ENCODE measurements around the gene SEPTIN12. TPM values are rescaled to one million over a fixed set of nuclear protein-coding genes. Genes with fewer than 3 reads are reported as not detected.
"Not testable (repeated sequence)": the region's sequence is repeated elsewhere in the genome, so short reads cannot be mapped to it uniquely, and the experiment has no call there.

Gene SEPTIN12
- total and polyA plus RNA-seq, 3 donors from 2014 or later, result 61.0 to 310 (median 68.1) TPM

- Histone ChIP-seq H3K27ac (no peak overlapping the region), H3K4me3 (no peak overlapping the region), H3K36me3 (ENCODE audit: low read depth, missing control alignments) (no peaks in the 10 kb centered on the region), H3K4me1 (peaks cover 18% of the 10 kb centered on the region), H3K27me3 (no peaks in the 10 kb centered on the region), H3K9me3 (no peaks in the 10 kb centered on the region)
- intact Hi-C loops (cut with DNase I; ENCODE audit: low total_unique reads), result no loop called here
- WGBS, 2 donors, result 70 to 77% methylated on average over 6 to 13 of the region's 13 CpGs
- TF ChIP-seq CTCF (IDR thresholded peaks at IDR 0.05) (no peak), POLR2A (IDR thresholded peaks at IDR 0.05) (no peak)
- no peak for DNase-seq
These were observed 43.4 kb downstream of the SEPTIN12 start for GRCh38 chr16:4744555-4745273.

DNA sequence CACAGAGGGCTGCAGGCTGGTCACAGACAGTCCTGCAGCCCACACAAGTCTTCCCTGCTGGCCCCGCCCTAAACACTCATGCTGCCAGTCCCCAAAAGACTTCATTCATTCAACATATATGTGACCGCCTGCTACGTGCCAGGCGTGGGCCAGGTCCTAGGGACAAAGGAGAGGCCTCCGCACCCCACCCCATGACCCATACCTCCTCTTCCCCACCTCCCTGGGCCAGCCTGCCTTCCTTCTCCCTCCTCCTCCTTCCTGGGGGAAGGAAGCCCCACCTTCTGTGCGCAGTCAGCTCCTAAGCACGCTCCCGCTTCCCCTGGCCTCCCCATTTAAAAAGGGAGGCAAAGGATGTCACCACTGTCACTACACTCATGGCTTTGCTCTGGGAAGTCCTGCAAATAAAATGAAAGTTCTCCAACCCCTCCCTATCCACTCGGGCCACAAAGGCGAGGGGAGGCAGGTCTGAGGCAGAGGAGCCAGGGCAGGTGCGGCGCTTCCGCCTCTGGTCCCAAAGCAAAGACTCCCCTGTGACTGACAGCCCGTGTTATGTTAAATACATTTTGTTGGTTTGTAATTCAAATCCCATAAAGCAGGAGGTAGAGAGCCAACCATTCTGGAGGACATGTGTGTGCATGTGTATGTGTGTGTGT, 44.8 kb downstream of the SEPTIN12 start:
- intact Hi-C loops (cut with DNase I; ENCODE audit: low total_unique reads), result no loop called here
- H3K36me3 ChIP-seq (ENCODE audit: low read depth, missing control alignments), result no peaks in the 10 kb centered on the region
- WGBS, 2 donors, result 42 to 60% methylated on average over 13 to 14 of the region's 14 CpGs
- DNase-seq, result no peak
- H3K9me3 ChIP-seq, result no peaks in the 10 kb centered on the region
- peaks cover 18% of the 10 kb centered on the region for H3K4me1 ChIP-seq
- H3K4me3 ChIP-seq, result no peak overlapping the region
- no peak overlapping the region for H3K27ac ChIP-seq
- no peaks in the 10 kb centered on the region for H3K27me3 ChIP-seq
- no peak for TF ChIP-seq POLR2A (IDR thresholded peaks at IDR 0.05)
- TF ChIP-seq CTCF (IDR thresholded peaks at IDR 0.05), result no peak

GRCh38 chr16:4738370-4738769, 49.8 kb downstream of the SEPTIN12 start:
- intact Hi-C loops (cut with DNase I; ENCODE audit: low total_unique reads); H3K9me3 ChIP-seq; H3K4me1 ChIP-seq; DNase-seq; H3K27me3 ChIP-seq; H3K4me3 ChIP-seq; H3K36me3 ChIP-seq (ENCODE audit: low read depth, missing control alignments); H3K27ac ChIP-seq: not testable (repeated sequence)
- 75 to 86% methylated on average over 5 of the region's 5 CpGs for WGBS, 2 donors

DNA sequence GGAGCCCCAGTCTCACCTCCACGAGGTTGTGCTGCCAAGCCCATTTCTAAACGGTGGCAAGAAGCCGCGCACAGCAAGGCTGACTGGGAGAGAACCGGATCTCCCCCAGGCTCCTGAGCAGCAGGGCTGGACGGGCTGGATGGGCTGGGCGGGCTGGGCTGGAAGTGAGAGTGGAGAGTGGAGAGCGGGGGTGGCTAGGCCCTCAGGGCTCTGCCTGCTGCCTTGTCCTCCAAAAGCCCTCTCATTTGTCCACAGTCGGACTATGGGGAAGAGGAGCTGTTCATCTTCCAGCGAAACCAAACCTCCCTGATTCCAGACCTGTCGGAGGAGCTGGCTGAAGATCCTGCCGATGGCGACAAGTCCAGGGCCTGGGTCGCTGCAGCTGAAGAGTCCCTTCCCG, 50.6 kb downstream of the SEPTIN12 start:
- no peaks in the 10 kb centered on the region for H3K9me3 ChIP-seq
- no peak for TF ChIP-seq POLR2A (IDR thresholded peaks at IDR 0.05)
- no peak for TF ChIP-seq CTCF (IDR thresholded peaks at IDR 0.05)
- H3K4me1 ChIP-seq, result peaks cover 7% of the 10 kb centered on the region
- WGBS, 2 donors, result 70 to 83% methylated on average over 10 to 15 of the region's 15 CpGs
- no peaks in the 10 kb centered on the region for H3K27me3 ChIP-seq
- intact Hi-C loops (cut with DNase I; ENCODE audit: low total_unique reads), result no loop called here
- H3K27ac ChIP-seq, result no peak overlapping the region
- H3K4me3 ChIP-seq, result no peak overlapping the region
- no peaks in the 10 kb centered on the region for H3K36me3 ChIP-seq (ENCODE audit: low read depth, missing control alignments)
- DNase-seq, result no peak

DNA sequence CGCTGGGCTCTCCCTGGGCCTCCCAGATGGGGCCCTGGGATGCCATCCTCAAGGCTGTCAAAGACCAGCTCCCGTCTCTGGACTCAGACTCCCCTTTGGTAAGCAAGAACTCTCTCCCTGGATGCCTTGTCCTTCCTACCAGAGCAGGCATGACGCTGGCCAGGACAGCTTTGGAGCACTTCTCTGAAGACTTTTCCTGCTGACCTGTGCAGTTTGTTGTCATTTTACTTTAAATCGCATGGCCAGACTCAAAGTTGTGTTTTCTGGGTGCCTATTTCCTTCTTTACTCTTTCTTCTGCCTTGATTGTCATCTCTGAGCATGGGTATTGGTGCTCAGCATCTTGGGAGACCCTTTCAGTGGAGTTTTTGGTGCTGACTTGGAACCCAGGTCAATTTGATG, 51.6 kb downstream of the SEPTIN12 start:
- Histone ChIP-seq H3K36me3 (ENCODE audit: low read depth, missing control alignments) (no peaks in the 10 kb centered on the region), H3K27ac (no peak overlapping the region), H3K4me3 (no peak overlapping the region), H3K27me3 (no peaks in the 10 kb centered on the region), H3K4me1 (peaks cover 7% of the 10 kb centered on the region), H3K9me3 (no peaks in the 10 kb centered on the region)
- 86 to 87% methylated on average over 3 to 4 of the region's 4 CpGs for WGBS, 2 donors
- TF ChIP-seq CTCF (IDR thresholded peaks at IDR 0.05) (no peak), POLR2A (IDR thresholded peaks at IDR 0.05) (no peak)
- DNase-seq, result no peak
- intact Hi-C loops (cut with DNase I; ENCODE audit: low total_unique reads), result no loop called here

Data from testis (tissue), 3 donors.